Jurkat, Clone E6-1 (cell line): ENCODE data around the gene CACNG5.

Source experiments
- DNase-seq: peaks from one replicate; pipeline ENCODE4 v3.0.0-alpha.2; 2011; ENCODE audit warnings: low read depth, low spot score
- H3K4me3 ChIP-seq: 2 replicates; pipeline ENCODE4 v1.5.1; 2011; ENCODE audit warnings: mild to moderate bottlenecking, low read length, control low read depth, moderate library complexity

Gene CACNG5

GRCh38 chr17:66929591-66929990 is 94.7 kb downstream of the CACNG5 start:
- no peak overlapping the region for H3K4me3 ChIP-seq
- no peak for DNase-seq

- DNase-seq = peak; percentile 8
These were observed 96.0 kb downstream of the CACNG5 start for GRCh38 chr17:66930933-66931332.

GRCh38 chr17:66932311-66932710 is 97.4 kb downstream of the CACNG5 start:
- DNase-seq = no peak
- no peak overlapping the region for H3K4me3 ChIP-seq

More at GRCh38 chr17:66930933-66931332, 96.0 kb downstream of the CACNG5 start:
- no peak overlapping the region for H3K4me3 ChIP-seq

GRCh38 chr17:66934040-66934439 is 99.1 kb downstream of the CACNG5 start:
- no peak for DNase-seq
- H3K4me3 ChIP-seq = no peak overlapping the region
